Vagina (tissue), 2 donors: Measurements from ENCODE around the gene DTX2. TPM values are rescaled to one million over a fixed set of nuclear protein-coding genes. Genes with fewer than 3 reads are reported as not detected.
"Not testable (repeated sequence)": the region's sequence is repeated elsewhere in the genome, so short reads cannot be mapped to it uniquely, and the experiment has no call there.

Experiments
- DNase-seq, 2 donors: peaks; one replicate each; pipeline ENCODE4 v3.0.0-alpha.2; 2017; ENCODE audit errors: extremely low spot score in 2 of 2
- H3K27ac ChIP-seq: fragments of 200-600 bp; sonication (generic); one replicate; pipeline ENCODE4 v1.5.1; 2019
- H3K27me3 ChIP-seq: fragments of 200-600 bp; sonication (generic); one replicate; pipeline ENCODE4 v1.5.1; 2019
- H3K36me3 ChIP-seq, 2 donors: fragments of 200-600 bp; sonication (generic); one replicate each; pipeline ENCODE4 v1.5.1; 2017 to 2019
- H3K4me1 ChIP-seq: fragments of 200-600 bp; sonication (generic); one replicate; pipeline ENCODE4 v1.5.1; 2019
- H3K4me3 ChIP-seq, 2 donors: fragments of 200-600 bp; sonication (generic); 1 replicate in 1 of 2; 2 replicates in 1 of 2; pipeline ENCODE4 v1.5.1; 2016 to 2019
- H3K9me3 ChIP-seq: fragments of 200-600 bp; sonication (generic); one replicate; pipeline ENCODE4 v1.5.1; 2019
- POLR2A ChIP-seq, 2 donors: fragments of 450-650 bp; IDR thresholded peaks; one replicate each; pipeline ENCODE4 v1.6.1; 2017; ENCODE audit warnings: antibody characterized with exemption in 2 of 2, mild to moderate bottlenecking in 2 of 2, moderate library complexity in 2 of 2
- POLR2AphosphoS5 ChIP-seq, 2 donors: sonication (generic); formaldehyde crosslinking; IDR thresholded peaks; one replicate each; pipeline ENCODE4 v1.9.0; 2017; ENCODE audit warnings: antibody characterized with exemption in 2 of 2, mild to moderate bottlenecking in 2 of 2, low read depth in 1 of 2; ENCODE audit not compliant: insufficient read depth in 1 of 2
- intact Hi-C: fragments of 100-400 bp; cut with DNase I; formaldehyde crosslinking; loops from one replicate; pipeline ENCODE4 v1.15.1; 2023
- total RNA-seq: library from RNA; depleted of rRNA; stranded (reverse); fragments of >200 nt; gene quantifications from one replicate; pipeline ENCODE4 v1.2.3, GENCODE V29; 2016
- TF ChIP-seq, protein P1 (sequence below), 3 experiments: fragments of 450-650 bp in 2 of 3; fragments of 200-600 bp in 1 of 3; sonication (generic) in 1 of 3; IDR thresholded peaks; one replicate each; pipeline ENCODE4 v1.5.1; 2017 to 2019; ENCODE audit warnings: antibody characterized with exemption in 3 of 3, mild to moderate bottlenecking in 2 of 3, moderate library complexity in 2 of 3

The DTX2 gene
- total RNA-seq: 78.3 TPM

DNA sequence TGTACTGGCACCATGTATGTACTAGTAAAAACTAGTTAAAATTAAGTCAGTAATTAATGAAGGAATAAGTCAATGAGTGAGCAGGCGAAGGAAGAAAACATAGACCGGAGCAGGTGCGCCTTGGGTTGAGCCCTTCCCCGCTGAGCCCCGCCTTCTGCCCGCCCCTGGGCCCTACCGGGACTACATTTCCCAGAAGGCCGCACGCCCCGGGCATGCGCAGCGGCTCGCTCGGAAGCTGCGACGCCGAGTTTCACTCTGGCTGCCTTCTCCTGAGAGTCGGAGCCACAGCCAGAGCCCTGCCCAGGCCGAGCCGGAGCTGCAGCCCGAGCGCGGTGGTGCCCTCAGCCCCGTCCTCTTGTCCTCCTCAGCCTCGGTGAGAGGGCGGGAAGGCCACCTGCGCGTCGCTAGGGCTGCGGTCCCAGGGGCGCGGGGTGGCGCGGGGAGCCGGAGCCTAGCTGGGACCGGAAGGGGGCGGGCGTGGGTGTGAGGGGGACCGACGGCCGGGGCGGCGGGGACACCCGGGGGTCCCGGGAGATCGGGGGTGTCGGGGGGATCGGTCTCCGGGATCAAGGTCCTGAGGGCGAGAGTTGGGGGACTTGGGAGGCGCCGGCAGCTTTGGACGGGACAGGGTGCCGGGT is at the start of gene DTX2:
DTX2 (plus strand) TSS at position 246 of the 638 bp plus-strand sequence. CDS start 18,801 bp downstream, outside the sequence.
- H3K36me3 ChIP-seq, H3K4me1 ChIP-seq, H3K9me3 ChIP-seq, H3K27me3 ChIP-seq, intact Hi-C loops, DNase-seq: not testable (repeated sequence)
- peak within 1 kb of the TSS; percentile 50 to 56 for H3K4me3 ChIP-seq
- H3K27ac ChIP-seq: peak within 1 kb of the TSS; percentile 70

DNA sequence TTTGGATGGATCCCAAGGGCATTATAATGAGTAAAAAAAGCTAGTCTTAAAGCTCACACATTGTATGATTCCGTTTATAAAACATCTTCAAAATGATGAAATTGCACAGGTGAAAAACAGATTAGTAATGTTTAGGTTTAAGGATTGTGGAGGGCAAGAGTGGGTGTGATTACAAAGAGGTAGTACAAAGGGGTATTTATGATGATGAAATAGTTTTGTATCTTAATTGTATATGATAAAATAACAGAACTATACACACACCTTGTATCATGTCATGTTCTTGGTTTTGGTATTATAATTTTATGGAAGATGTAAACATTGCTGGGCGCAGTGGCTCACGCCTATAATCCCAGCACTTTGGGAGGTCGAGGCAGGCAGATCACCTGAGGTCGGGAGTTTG is 49.3 kb upstream of the DTX2 start:
- Histone ChIP-seq H3K9me3 (no peaks in the 10 kb centered on the region), H3K27ac (no peak overlapping the region), H3K36me3 (no peaks in the 10 kb centered on the region), H3K27me3 (no peaks in the 10 kb centered on the region), H3K4me1 (no peaks in the 10 kb centered on the region), H3K4me3 (no peak overlapping the region)
- TF ChIP-seq POLR2AphosphoS5 (IDR thresholded peaks at IDR 0.05; ENCODE audit: insufficient read depth in 1 of 2, low read depth in 1 of 2) (no peak), POLR2A (IDR thresholded peaks at IDR 0.05) (no peak)
- TF ChIP-seq, protein P1, sequence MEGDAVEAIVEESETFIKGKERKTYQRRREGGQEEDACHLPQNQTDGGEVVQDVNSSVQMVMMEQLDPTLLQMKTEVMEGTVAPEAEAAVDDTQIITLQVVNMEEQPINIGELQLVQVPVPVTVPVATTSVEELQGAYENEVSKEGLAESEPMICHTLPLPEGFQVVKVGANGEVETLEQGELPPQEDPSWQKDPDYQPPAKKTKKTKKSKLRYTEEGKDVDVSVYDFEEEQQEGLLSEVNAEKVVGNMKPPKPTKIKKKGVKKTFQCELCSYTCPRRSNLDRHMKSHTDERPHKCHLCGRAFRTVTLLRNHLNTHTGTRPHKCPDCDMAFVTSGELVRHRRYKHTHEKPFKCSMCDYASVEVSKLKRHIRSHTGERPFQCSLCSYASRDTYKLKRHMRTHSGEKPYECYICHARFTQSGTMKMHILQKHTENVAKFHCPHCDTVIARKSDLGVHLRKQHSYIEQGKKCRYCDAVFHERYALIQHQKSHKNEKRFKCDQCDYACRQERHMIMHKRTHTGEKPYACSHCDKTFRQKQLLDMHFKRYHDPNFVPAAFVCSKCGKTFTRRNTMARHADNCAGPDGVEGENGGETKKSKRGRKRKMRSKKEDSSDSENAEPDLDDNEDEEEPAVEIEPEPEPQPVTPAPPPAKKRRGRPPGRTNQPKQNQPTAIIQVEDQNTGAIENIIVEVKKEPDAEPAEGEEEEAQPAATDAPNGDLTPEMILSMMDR (IDR thresholded peaks at IDR 0.05): no peak
- DNase-seq: no peak
- intact Hi-C loops: no loop called here

DNA sequence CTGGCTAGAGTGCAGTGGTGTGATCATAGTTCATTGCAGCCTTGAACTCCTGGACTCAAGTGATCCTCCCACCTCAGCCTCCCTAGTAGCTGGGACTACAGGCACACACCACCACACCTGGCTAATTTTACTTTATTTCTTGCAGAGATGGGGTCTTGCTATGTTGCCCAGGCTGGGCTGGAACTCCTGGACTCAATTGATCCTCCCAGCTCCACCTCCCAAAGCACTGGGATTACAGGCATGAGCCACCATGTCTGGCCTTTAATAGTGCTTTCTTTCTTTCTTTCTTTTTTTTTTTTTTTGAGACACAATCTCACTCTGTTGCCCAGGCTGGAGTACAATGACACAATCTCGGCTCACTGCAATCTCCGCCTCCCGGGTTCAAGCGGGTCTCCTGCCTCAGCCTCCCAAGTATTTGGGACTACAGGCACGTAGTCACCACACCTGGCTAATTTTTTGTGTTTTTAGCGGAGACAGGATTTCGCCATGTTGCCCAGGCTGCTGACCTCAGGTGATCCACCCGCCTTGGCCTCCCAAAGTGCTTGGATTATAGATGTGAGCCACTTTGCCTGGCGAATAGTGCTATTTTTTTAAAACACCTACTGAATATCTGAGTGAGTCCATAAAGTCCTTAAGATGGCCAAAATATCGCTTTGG is 43.7 kb upstream of the DTX2 start:
- H3K4me1 ChIP-seq, H3K27ac ChIP-seq, H3K27me3 ChIP-seq, DNase-seq, intact Hi-C loops, H3K36me3 ChIP-seq, H3K4me3 ChIP-seq, H3K9me3 ChIP-seq: not testable (repeated sequence)

DNA sequence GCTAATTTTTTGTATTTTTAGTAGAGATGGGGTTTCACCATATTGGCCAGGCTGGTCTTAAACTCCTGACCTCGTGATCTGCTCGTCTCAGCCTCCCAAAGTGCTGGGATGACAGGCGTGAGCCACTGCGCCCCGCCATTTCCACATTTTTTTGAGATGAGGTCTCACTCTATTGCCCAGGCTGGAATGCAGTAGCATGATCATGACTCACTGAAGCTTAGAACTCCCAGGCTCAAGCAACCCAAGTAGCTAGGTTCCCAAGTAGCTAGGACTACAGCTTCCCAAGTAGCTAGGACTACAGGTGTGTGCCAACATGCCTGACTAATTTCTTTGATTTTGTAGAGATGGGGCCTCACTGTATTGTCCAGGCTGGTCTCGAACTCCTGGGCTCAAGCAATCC is 40.4 kb upstream of the DTX2 start:
- H3K4me1 ChIP-seq, intact Hi-C loops, H3K4me3 ChIP-seq, H3K9me3 ChIP-seq, H3K27me3 ChIP-seq, DNase-seq, H3K36me3 ChIP-seq, H3K27ac ChIP-seq: not testable (repeated sequence)
- peak in 1 of 2 donors; percentile 40 for TF ChIP-seq POLR2AphosphoS5 (IDR thresholded peaks at IDR 0.05; ENCODE audit: insufficient read depth in 1 of 2, low read depth in 1 of 2)

DNA sequence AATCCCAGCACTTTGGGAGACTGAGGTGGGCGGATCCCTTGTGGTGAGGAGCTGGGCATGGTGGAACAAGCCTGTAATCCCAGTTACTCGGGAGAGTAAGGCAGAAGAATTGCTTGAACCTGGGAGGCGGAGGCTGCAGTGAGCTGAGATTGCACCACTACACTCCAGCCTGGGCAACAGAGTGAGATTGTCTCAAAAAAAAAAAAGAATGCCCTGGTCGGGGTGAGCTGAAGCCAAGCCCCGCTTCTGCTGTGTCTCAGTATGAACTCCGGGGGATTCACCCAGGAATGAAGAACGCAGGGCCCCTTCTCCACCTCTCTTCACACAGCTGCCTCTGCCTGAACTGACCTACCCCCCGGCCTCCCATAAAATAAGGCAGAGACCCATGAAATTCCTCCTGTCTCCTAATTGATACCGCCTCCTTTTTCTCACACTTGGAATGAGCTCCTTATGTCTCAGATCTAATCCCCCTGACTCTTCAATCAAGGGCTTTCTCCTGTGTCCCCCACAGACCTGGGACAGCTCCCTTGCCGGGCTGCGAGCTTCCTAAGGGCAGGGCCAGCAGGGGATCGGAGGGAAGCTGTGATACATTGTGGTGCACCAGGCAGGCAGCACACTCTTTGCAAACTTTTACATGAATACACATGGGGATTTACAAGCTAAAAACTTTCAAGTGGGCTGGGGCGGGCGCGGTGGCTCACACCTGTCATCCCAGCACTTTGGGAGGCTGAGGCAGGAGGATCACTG is 37.7 kb upstream of the DTX2 start:
- no peak for TF ChIP-seq POLR2AphosphoS5 (IDR thresholded peaks at IDR 0.05; ENCODE audit: insufficient read depth in 1 of 2, low read depth in 1 of 2)
- TF ChIP-seq POLR2A (IDR thresholded peaks at IDR 0.05): no peak
- TF ChIP-seq, protein P1 (IDR thresholded peaks at IDR 0.05): no peak

DNA sequence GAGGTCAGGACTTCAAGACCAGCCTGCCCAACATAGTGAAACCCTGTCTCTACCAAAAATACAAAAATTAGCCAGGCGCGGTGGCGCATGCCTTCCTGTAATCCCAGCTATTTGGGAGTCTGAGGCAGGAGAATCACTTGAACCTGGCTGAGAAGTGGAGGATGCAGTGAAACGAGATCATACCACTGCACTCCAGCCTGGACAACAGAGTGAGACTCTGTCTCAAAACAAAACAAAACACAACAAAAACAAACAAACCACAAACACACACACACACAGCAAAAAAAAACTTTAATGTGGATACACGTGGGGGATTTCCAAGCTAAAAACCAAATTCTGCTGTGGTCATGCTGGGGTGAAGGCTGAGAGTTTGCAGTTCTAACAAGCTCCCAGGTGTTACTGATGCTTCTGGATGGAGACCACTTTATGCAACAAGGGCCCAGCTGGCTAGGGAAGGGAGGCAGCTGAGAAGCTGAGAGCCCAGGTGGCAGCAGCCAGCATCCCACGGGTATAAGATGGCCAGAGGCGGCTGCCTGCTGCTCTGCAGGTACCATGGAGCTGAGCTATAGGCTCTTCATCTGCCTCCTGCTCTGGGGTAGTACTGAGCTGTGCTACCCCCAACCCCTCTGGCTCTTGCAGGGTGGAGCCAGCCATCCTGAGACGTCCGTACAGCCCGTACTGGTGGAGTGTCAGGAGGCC is 36.9 kb upstream of the DTX2 start, which contains the start of gene ZP3:
ZP3 (plus strand) TSS at position 538 of the 699 bp plus-strand sequence; CDS start at position 553, 15 bp downstream.
- H3K27ac ChIP-seq: no peak within 1 kb of the TSS
- intact Hi-C loops: no loop called here
- no peak for TF ChIP-seq POLR2AphosphoS5 (IDR thresholded peaks at IDR 0.05; ENCODE audit: insufficient read depth in 1 of 2, low read depth in 1 of 2)
- TF ChIP-seq POLR2A (IDR thresholded peaks at IDR 0.05): no peak
- TF ChIP-seq, protein P1 (IDR thresholded peaks at IDR 0.05): no peak

More for the DNA sequence above, 37.7 kb upstream of the DTX2 start:
- Histone ChIP-seq H3K27me3 (no peaks in the 10 kb centered on the region), H3K9me3 (no peaks in the 10 kb centered on the region), H3K4me1 (peaks cover 7% of the 10 kb centered on the region), H3K27ac (no peak overlapping the region), H3K4me3 (no peak overlapping the region), H3K36me3 (no peaks in the 10 kb centered on the region)
- intact Hi-C loops: no loop called here
- no peak for DNase-seq

More for the DNA sequence above, 36.9 kb upstream of the DTX2 start, which contains the start of gene ZP3:
- H3K9me3 ChIP-seq: no peaks in the 10 kb centered on the region
- no peaks in the 10 kb centered on the region for H3K27me3 ChIP-seq
- no peaks in the 10 kb centered on the region for H3K36me3 ChIP-seq
- DNase-seq: no peak
- peaks cover 7% of the 10 kb centered on the region for H3K4me1 ChIP-seq
- no peak within 1 kb of the TSS for H3K4me3 ChIP-seq
